GM08714 (cell line): ENCODE measurements around the gene PDZD7.

Experiments
- H3K4me3 ChIP-seq: fragments of 200-500 bp; sonication (Bioruptor generic); 2 replicates; pipeline ENCODE4 v1.5.1; 2014; ENCODE audit warnings: mild to moderate bottlenecking, low read length, inconsistent platforms
- ZNF274 ChIP-seq: IDR thresholded peaks from 2 replicates; pipeline ENCODE4 v1.6.1; 2012; ENCODE audit warnings: mild to moderate bottlenecking, low read depth, low read length

The PDZD7 gene

GRCh38 chr10:100986952-100987684, 43.8 kb downstream of the PDZD7 start, which contains the start of the genes MRPL43 and TWNK:
Gene MRPL43 (minus strand): TSS chr10:100987497. CDS start chr10:100987443, 54 bp downstream.
Gene TWNK (plus strand): TSS chr10:100987543. CDS start chr10:100988211, 668 bp downstream.
- TF ChIP-seq ZNF274 = no peak
- peak within 1 kb of the TSS; percentile 95 for H3K4me3 ChIP-seq

DNA sequence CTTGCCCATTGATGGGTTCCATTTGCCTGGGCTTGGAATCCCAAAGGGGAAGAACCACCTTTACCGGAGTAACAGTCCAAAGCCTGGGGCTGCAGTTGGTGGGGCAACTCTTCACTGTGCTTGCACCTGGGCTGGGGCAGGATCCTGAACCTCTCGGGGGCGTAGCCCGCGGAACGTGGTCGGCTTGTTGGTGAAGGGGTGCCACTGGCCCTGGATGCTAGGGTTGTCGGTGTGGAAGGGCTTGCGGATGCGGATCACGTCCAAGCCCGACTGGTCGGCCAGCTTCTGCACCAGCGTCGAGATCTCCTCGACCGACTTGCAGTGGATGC, 44.3 kb downstream of the PDZD7 start:
- no peak for TF ChIP-seq ZNF274
- peak overlapping the region; percentile 95 for H3K4me3 ChIP-seq

- H3K4me3 ChIP-seq = no peak overlapping the region
- TF ChIP-seq ZNF274 = no peak
These were observed 45.6 kb downstream of the PDZD7 start for GRCh38 chr10:100985336-100985735.

GRCh38 chr10:100984672-100985177, 46.2 kb downstream of the PDZD7 start:
- no peak for TF ChIP-seq ZNF274
- no peak overlapping the region for H3K4me3 ChIP-seq

DNA sequence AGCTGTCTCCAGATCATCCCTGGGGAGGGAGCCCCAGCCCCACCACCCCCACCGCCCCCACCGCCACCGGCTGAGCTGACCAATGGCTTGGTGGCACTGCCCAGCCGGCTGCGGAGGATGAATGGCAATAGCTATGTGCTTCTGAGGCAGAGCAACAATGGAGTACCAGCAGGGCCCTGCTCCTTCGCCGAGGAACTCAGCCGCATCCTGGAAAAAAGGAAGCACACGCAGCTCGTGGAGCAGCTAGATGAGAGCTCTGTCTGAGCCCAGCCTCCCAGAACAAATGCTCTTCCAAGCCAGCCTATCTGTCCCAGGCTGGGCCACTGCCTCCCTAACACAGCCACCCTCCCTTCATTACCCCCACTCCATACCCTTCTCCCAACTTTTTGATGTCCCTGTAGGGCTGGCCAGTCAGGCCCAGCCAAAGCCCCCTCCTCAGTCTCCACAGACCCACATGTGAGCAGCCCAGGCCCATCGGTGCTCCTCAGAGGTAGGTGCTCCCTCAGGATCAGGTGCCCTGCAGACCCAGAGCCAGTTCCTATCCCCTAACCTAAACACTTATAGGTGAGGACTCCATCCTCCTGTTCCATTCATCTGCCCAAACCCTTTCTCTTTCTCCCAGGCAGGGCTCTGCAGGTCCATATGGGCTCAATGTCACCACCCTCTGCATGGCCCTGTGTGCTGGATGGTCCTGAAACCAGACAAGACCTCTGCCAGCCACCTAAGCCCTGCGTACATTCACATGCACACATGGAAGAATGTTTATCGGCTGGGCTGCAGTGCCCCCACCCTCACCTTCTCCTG, 46.9 kb downstream of the PDZD7 start:
- TF ChIP-seq ZNF274 = no peak
- H3K4me3 ChIP-seq = no peak overlapping the region

DNA sequence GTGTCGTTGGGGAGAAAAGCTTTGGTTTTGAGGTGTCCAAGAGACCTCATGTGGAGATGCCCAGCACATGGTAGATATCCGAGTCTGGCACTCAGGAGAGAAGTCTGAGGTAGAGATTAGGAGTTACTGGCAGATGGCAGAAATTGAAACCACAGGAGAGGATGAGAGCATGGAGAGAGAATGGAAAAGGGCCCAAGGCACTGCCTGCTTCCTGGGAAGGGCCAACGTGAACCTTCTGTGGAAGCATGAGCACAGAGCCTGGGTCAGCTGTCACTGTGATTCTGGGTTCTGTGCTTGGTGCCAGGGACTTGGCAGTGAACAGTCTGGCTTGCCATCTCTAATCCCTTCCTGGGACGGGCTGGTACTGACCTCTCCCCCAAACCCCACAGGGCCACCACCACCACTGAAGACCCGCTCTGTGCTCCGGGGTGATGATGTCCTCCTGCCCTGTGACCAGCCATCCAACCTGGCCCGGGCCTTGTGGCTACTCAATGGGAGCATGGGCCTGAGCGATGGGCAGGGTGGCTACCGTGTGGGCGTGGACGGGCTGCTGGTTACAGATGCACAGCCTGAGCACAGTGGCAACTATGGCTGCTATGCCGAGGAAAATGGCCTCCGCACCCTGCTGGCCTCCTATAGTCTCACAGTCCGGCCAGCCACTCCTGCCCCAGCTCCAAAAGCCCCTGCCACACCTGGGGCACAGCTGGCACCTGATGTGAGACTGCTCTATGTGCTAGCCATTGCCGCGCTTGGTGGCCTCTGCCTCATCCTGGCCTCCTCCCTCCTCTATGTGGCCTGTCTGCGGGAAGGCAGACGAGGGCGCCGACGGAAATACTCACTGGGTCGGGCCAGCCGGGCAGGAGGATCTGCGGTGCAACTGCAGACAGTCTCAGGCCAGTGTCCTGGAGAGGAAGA, 47.8 kb downstream of the PDZD7 start:
- TF ChIP-seq ZNF274 = no peak
- H3K4me3 ChIP-seq = no peak overlapping the region

GRCh38 chr10:100981178-100981772, 49.7 kb downstream of the PDZD7 start:
- no peak overlapping the region for H3K4me3 ChIP-seq
- no peak for TF ChIP-seq ZNF274

GRCh38 chr10:100980711-100981110, 50.2 kb downstream of the PDZD7 start:
- no peak overlapping the region for H3K4me3 ChIP-seq
- no peak for TF ChIP-seq ZNF274

GRCh38 chr10:100980311-100980710, 50.6 kb downstream of the PDZD7 start:
- TF ChIP-seq ZNF274 = no peak
- H3K4me3 ChIP-seq = no peak overlapping the region

- no peak for TF ChIP-seq ZNF274
- no peak overlapping the region for H3K4me3 ChIP-seq
These were observed 51.1 kb downstream of the PDZD7 start for GRCh38 chr10:100979791-100980272.

DNA sequence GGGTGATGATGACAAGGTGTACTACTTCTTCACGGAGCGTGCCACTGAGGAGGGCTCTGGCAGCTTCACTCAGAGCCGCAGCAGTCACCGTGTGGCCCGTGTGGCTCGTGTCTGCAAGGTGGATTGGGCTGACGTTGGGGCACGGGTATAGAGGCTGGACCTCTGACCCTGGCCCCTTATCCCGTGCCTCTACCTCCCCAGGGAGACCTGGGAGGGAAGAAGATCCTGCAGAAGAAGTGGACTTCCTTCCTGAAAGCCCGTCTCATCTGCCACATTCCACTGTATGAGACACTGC, 52.1 kb downstream of the PDZD7 start:
- H3K4me3 ChIP-seq = no peak overlapping the region
- TF ChIP-seq ZNF274 = no peak

DNA sequence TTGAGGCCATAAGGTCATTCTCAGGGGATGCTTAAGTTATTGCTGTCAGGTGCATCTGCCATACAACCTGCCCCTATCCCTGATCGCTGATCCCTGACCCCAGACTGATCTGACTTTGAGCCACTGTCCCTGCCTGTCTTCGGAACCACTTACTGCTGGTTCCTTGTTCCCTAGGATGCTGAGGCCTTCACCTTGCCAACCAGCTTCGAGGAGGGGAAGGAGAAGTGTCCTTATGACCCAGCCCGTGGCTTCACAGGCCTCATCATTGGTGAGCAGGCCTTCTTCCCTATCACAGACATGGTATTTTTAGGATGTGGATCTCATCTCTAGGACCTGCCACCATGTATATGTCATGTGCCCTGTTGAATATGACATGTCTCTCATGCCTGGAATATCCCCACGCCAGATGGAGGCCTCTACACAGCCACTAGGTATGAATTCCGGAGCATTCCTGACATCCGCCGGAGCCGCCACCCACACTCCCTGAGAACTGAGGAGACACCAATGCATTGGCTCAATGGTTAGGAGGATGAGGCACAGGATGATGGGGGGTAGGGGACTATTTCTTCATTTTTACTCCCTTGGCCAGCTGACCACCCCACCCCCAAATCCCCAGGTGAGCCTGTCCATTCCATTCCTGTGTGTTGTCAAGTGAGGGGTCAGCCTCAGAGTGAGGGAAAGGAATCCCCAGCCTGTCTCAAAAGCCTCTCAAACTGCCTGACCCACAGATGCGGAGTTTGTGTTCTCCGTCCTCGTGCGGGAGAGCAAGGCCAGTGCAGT, 52.6 kb downstream of the PDZD7 start:
- no peak overlapping the region for H3K4me3 ChIP-seq
- TF ChIP-seq ZNF274 = no peak

- TF ChIP-seq ZNF274 = no peak
- no peak overlapping the region for H3K4me3 ChIP-seq
These were observed 53.5 kb downstream of the PDZD7 start for GRCh38 chr10:100977436-100977835.
